Neuronal stem cell (in vitro differentiated cells): Measurements from ENCODE around the gene KLK13.

Experiments
- DNase-seq: peaks from one replicate; pipeline ENCODE4 v3.0.0-alpha.2; 2013; ENCODE audit warnings: low spot score
- H2AFZ ChIP-seq: one replicate; pipeline ENCODE4 v1.6.1; 2013; ENCODE audit warnings: mild to moderate bottlenecking, low read length, inconsistent platforms
- H2AK5ac ChIP-seq: 2 replicates; pipeline ENCODE4 v1.6.1; 2013; ENCODE audit warnings: low read depth, mild to moderate bottlenecking, inconsistent platforms, low read length, moderate library complexity, mixed read lengths
- H2BK120ac ChIP-seq: 2 replicates; pipeline ENCODE4 v1.6.1; 2013; ENCODE audit warnings: low read depth, mild to moderate bottlenecking, inconsistent platforms, low read length, moderate library complexity, mixed read lengths
- H2BK12ac ChIP-seq: one replicate; pipeline ENCODE4 v1.6.1; 2013; ENCODE audit warnings: low read length, inconsistent platforms
- H2BK15ac ChIP-seq: 2 replicates; pipeline ENCODE4 v1.6.1; 2013; ENCODE audit warnings: mild to moderate bottlenecking, low read length, inconsistent platforms, mixed read lengths
- H2BK5ac ChIP-seq: one replicate; pipeline ENCODE4 v1.6.1; 2013; ENCODE audit warnings: inconsistent platforms, mild to moderate bottlenecking, low read length, moderate library complexity
- H3K14ac ChIP-seq: one replicate; pipeline ENCODE4 v1.6.1; 2013; ENCODE audit warnings: low read length, inconsistent platforms
- H3K18ac ChIP-seq: 2 replicates; pipeline ENCODE4 v1.6.1; 2013; ENCODE audit warnings: low read length, inconsistent platforms
- H3K23ac ChIP-seq: 2 replicates; pipeline ENCODE4 v1.6.1; 2013; ENCODE audit warnings: low read depth, mild to moderate bottlenecking, mixed read lengths, low read length, inconsistent platforms; ENCODE audit not compliant: poor library complexity
- H3K27ac ChIP-seq: replicated peaks from 3 replicates; pipeline ENCODE4 v1.5.1; 2013; ENCODE audit warnings: low read length, inconsistent platforms
- H3K27me3 ChIP-seq, 3 experiments: 2 replicates each; pipeline ENCODE4 v1.6.1; 2013; ENCODE audit warnings: low read length in 3 of 3, mild to moderate bottlenecking in 2 of 3, inconsistent platforms in 1 of 3, low read depth in 1 of 3, mixed read lengths in 1 of 3, moderate library complexity in 1 of 3; ENCODE audit not compliant: control insufficient read depth in 3 of 3, insufficient read depth in 3 of 3
- H3K36me3 ChIP-seq, 2 donors: replicated peaks in 1 of 2; 2 replicates each; pipeline ENCODE4 v1.6.1; 2013; ENCODE audit warnings: low read length in 2 of 2; ENCODE audit not compliant: control insufficient read depth in 2 of 2, insufficient read depth in 2 of 2
- H3K4ac ChIP-seq: 2 replicates; pipeline ENCODE4 v1.6.1; 2013; ENCODE audit warnings: inconsistent platforms, mild to moderate bottlenecking, low read length, moderate library complexity
- H3K4me1 ChIP-seq, 2 donors: 1 replicate in 1 of 2; 2 replicates in 1 of 2; pipeline ENCODE4 v1.6.1; 2013; ENCODE audit warnings: low read length in 2 of 2, low read depth in 1 of 2; ENCODE audit not compliant: control insufficient read depth in 2 of 2, insufficient read depth in 1 of 2
- H3K4me2 ChIP-seq: one replicate; pipeline ENCODE4 v1.6.1; 2013; ENCODE audit warnings: mild to moderate bottlenecking, low read length, inconsistent platforms; ENCODE audit not compliant: insufficient read depth, poor library complexity, severe bottlenecking
- H3K4me3 ChIP-seq, 2 donors: 2 replicates each; pipeline ENCODE4 v1.5.1; 2013; ENCODE audit warnings: low read length in 2 of 2, mild to moderate bottlenecking in 2 of 2, inconsistent platforms in 1 of 2, moderate library complexity in 1 of 2
- H3K79me1 ChIP-seq: one replicate; pipeline ENCODE4 v1.6.1; 2013; ENCODE audit warnings: low read depth, mild to moderate bottlenecking, inconsistent platforms, low read length, moderate library complexity
- H3K9ac ChIP-seq: one replicate; pipeline ENCODE4 v1.6.1; 2013; ENCODE audit warnings: mild to moderate bottlenecking, low read depth, low read length, inconsistent platforms; ENCODE audit not compliant: poor library complexity
- H3K9me3 ChIP-seq, 2 donors: replicated peaks in 1 of 2; 2 replicates each; pipeline versions ENCODE3 to v1.6.1; 2013; ENCODE audit warnings: low read length in 2 of 2, mild to moderate bottlenecking in 2 of 2, inconsistent platforms in 1 of 2, low read depth in 1 of 2, mixed read lengths in 1 of 2, moderate library complexity in 1 of 2; ENCODE audit not compliant: control insufficient read depth in 2 of 2, insufficient read depth in 1 of 2
- H4K8ac ChIP-seq: one replicate; pipeline ENCODE4 v1.6.1; 2013; ENCODE audit warnings: low read depth, mild to moderate bottlenecking, inconsistent platforms, low read length, moderate library complexity
- H4K91ac ChIP-seq: one replicate; pipeline ENCODE4 v1.6.1; 2013; ENCODE audit warnings: low read length, low read depth, mild to moderate bottlenecking, inconsistent platforms; ENCODE audit not compliant: poor library complexity
- WGBS, 2 donors: extraction: QIAGEN DNeasy Blood & Tissue Kit; methylation state at CpG; one replicate each; pipeline ENCODE4 v1.1.7; 2013; ENCODE audit warnings: missing lambda C conversion rate in 2 of 2, mixed read lengths in 1 of 2; ENCODE audit not compliant: insufficient read length in 2 of 2, insufficient replicate concordance in 1 of 2; ENCODE audit errors: extremely low coverage in 2 of 2; 5-methylcytosine and 5-hydroxymethylcytosine counted together

Gene KLK13

DNA sequence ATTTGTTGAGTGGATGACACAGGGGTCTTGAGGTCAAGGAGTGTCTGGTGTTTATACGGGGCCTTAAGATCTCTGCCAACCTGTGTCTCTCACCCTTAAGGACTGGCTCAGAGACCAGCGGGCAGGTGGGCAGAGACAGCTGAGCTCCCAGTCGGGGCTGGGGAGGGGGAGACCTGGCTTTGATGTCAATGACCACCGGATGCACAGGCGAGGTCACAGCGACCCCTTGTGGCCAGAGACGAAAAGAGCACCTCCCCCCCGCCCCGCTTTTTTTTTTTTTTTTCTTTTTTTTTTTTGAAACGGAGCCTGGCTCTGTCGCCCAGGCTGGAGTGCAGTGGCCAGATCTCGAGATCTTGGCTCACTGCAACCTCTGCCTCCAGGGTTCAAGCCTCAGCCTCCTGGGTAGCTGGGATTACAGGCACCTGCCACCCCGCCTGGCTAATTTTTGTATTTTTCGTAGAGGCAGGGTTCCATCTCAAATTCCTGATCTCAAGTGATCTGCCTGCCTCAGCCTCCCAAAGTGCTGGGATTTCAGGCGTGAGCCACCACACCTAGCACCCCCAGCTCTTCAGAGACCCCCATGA lies 29.9 kb upstream of the KLK13 start:
- no peak overlapping the region for H3K18ac ChIP-seq
- no peaks in the 10 kb centered on the region for H3K9me3 ChIP-seq
- no CpG with 5 or more reads among the region's 15 CpGs for WGBS, 2 donors
- H4K8ac ChIP-seq: no peak overlapping the region
- no peak overlapping the region for H3K4ac ChIP-seq
- H2AK5ac ChIP-seq: no peak overlapping the region
- no peaks in the 10 kb centered on the region for H3K79me1 ChIP-seq
- H3K9ac ChIP-seq: no peak overlapping the region
- H3K27ac ChIP-seq: no peak overlapping the region
- no peak overlapping the region for H2AFZ ChIP-seq
- no peak overlapping the region for H4K91ac ChIP-seq
- peaks cover 2 to 8% of the 10 kb centered on the region in 2 donors for H3K36me3 ChIP-seq
- H3K23ac ChIP-seq: no peak overlapping the region
- no peaks in the 10 kb centered on the region for H3K4me1 ChIP-seq
- no peak overlapping the region for H3K4me3 ChIP-seq
- peak; percentile 72 for DNase-seq
- no peak overlapping the region for H2BK120ac ChIP-seq
- peaks cover 0 to 3% (median 0%) of the 10 kb centered on the region in 3 experiments for H3K27me3 ChIP-seq
- H2BK5ac ChIP-seq: no peak overlapping the region
- no peak overlapping the region for H2BK15ac ChIP-seq
- H3K4me2 ChIP-seq: no peak overlapping the region
- H2BK12ac ChIP-seq: no peak overlapping the region
- no peak overlapping the region for H3K14ac ChIP-seq

DNA sequence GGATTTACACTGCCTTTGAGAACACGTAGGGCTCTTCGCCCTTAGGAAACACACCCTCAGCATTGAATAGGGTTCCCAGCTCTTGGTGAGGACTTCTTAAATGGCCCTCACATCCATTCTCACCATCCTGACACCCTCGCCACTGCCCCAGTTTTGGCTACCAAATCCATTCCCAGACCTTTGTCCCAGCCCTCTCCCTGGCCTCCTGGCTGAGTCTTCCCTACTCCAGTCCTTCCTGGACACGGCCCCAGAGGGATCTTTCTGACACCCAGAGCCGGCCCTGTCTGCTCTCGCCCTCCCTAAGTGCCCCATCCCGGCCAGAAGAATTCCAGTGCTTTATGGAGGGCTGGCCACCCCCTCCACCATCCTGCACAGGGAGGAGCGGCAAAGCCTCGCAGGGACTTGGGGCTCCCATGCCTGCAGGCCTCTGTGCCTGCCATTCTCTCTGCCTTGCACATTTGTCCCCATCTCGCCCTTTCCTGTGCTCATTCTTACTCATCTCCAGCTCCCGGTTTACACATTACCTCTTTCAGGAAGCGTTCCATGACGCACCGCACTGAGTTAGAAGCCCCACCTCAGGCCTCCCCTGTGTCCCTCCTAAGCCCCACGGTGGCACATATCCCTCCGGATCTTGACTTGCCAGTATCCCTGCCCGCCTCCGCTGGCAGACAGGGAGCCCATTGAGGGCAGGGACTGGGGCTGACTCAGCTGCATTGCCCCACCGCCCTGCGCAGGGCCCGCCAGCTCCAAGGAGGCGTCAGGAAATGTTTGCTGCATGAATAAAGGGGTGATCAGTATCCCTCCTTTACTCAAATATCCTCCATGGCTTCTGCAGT lies 28.8 kb upstream of the KLK13 start:
- DNase-seq: no peak
- H3K27me3 ChIP-seq: peaks cover 0 to 3% (median 0%) of the 10 kb centered on the region in 3 experiments
- no peak overlapping the region for H2BK5ac ChIP-seq

DNA sequence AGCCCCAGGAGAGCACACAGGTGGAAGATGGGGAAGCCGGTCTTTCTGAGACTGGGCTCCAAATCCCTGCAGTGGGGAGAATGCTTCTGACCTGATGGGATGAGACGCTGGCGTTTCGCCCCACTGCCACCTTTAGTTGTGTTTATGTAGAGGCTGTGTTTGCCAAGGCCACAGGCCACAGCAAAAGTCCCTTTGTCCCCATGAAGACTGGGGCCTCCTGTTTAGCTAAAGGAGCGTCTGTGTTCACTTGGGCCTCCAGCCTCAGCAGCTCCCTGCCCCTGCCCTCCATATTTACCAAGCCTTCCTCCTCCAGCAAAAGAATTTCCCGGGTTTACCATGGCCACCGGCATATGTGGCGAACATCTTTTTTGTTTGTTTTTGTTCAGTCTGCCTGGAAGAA lies 28.2 kb upstream of the KLK13 start:
- H3K4ac ChIP-seq: no peak overlapping the region
- no peak overlapping the region for H3K4me2 ChIP-seq
- H2BK5ac ChIP-seq: no peak overlapping the region
- no peak overlapping the region for H2BK120ac ChIP-seq
- H3K9ac ChIP-seq: no peak overlapping the region
- peaks cover 2 to 5% of the 10 kb centered on the region in 2 donors for H3K36me3 ChIP-seq
- no peak overlapping the region for H2BK15ac ChIP-seq
- WGBS, 2 donors: no CpG with 5 or more reads among the region's 8 CpGs
- no peak overlapping the region for H3K27ac ChIP-seq
- no peak overlapping the region for H2BK12ac ChIP-seq
- no peak overlapping the region for H4K8ac ChIP-seq
- no peak overlapping the region for H3K18ac ChIP-seq
- DNase-seq: no peak
- no peak overlapping the region for H3K23ac ChIP-seq
- H3K79me1 ChIP-seq: no peaks in the 10 kb centered on the region
- H2AFZ ChIP-seq: no peak overlapping the region
- no peak overlapping the region for H3K14ac ChIP-seq
- H3K4me3 ChIP-seq: no peak overlapping the region
- H3K4me1 ChIP-seq: no peaks in the 10 kb centered on the region
- no peak overlapping the region for H2AK5ac ChIP-seq
- H3K27me3 ChIP-seq: peaks cover 0 to 3% (median 0%) of the 10 kb centered on the region in 3 experiments
- H3K9me3 ChIP-seq: no peaks in the 10 kb centered on the region
- H4K91ac ChIP-seq: no peak overlapping the region

More for the DNA sequence above, 28.8 kb upstream of the KLK13 start:
- Histone ChIP-seq H2AFZ (no peak overlapping the region), H3K4me2 (no peak overlapping the region), H3K14ac (no peak overlapping the region), H2BK12ac (no peak overlapping the region), H3K4ac (no peak overlapping the region), H3K23ac (no peak overlapping the region), H3K36me3 (peaks cover 2 to 5% of the 10 kb centered on the region in 2 donors), H4K8ac (no peak overlapping the region), H3K4me3 (no peak overlapping the region), H2BK15ac (no peak overlapping the region), H3K9me3 (no peaks in the 10 kb centered on the region), H3K9ac (no peak overlapping the region), H3K27ac (no peak overlapping the region), H3K18ac (no peak overlapping the region), H3K79me1 (no peaks in the 10 kb centered on the region), H2BK120ac (no peak overlapping the region), H2AK5ac (no peak overlapping the region), H3K4me1 (no peaks in the 10 kb centered on the region), H4K91ac (no peak overlapping the region)
- WGBS, 2 donors: no CpG with 5 or more reads among the region's 22 CpGs
